H9 (cell line): Measurements from ENCODE around the gene FTH1. TPM values are rescaled to one million over a fixed set of nuclear protein-coding genes. Genes with fewer than 3 reads are reported as not detected.

Source experiments
- DNase-seq: peaks from one replicate; pipeline ENCODE4 v3.0.0-alpha.2; 2017
- H2AFZ ChIP-seq: one replicate; pipeline ENCODE4 v1.6.1; 2013; ENCODE audit warnings: mild to moderate bottlenecking, low read length, control low read depth, moderate library complexity
- H2AK5ac ChIP-seq: 2 replicates; pipeline ENCODE4 v1.6.1; 2013; ENCODE audit warnings: low read length, control low read depth, mixed read lengths; ENCODE audit not compliant: insufficient read length
- H2BK120ac ChIP-seq: one replicate; pipeline ENCODE4 v1.6.1; 2013; ENCODE audit warnings: low read depth, mild to moderate bottlenecking, low read length, control low read depth, inconsistent platforms; ENCODE audit not compliant: poor library complexity, severe bottlenecking
- H2BK12ac ChIP-seq: 2 replicates; pipeline ENCODE4 v1.6.1; 2013; ENCODE audit warnings: low read length, control low read depth, mixed read lengths, low read depth; ENCODE audit not compliant: insufficient read length
- H2BK15ac ChIP-seq: 2 replicates; pipeline ENCODE4 v1.6.1; 2013; ENCODE audit warnings: low read depth, low read length, control low read depth
- H2BK20ac ChIP-seq: one replicate; pipeline ENCODE4 v1.6.1; 2013; ENCODE audit warnings: low read depth, mild to moderate bottlenecking, low read length, control low read depth, inconsistent platforms; ENCODE audit not compliant: poor library complexity, severe bottlenecking
- H2BK5ac ChIP-seq: 2 replicates; pipeline ENCODE4 v1.6.1; 2013; ENCODE audit warnings: low read length, control low read depth, mixed read lengths; ENCODE audit not compliant: insufficient read length
- H3K14ac ChIP-seq: 2 replicates; pipeline ENCODE4 v1.6.1; 2013; ENCODE audit warnings: low read length, control low read depth; ENCODE audit not compliant: insufficient read depth
- H3K18ac ChIP-seq: 2 replicates; pipeline ENCODE4 v1.6.1; 2013; ENCODE audit warnings: low read depth, mild to moderate bottlenecking, mixed read lengths, low read length, control low read depth; ENCODE audit not compliant: insufficient read length
- H3K23ac ChIP-seq: 2 replicates; pipeline ENCODE4 v1.6.1; 2013; ENCODE audit warnings: low read length, control low read depth, mixed read lengths, low read depth; ENCODE audit not compliant: insufficient read length
- H3K23me2 ChIP-seq: 2 replicates; pipeline ENCODE4 v1.6.1; 2013; ENCODE audit warnings: low read depth, mild to moderate bottlenecking, mixed read lengths, low read length, control low read depth; ENCODE audit not compliant: insufficient read length, poor library complexity, severe bottlenecking
- H3K27ac ChIP-seq: 2 replicates; pipeline ENCODE4 v1.5.1; 2013; ENCODE audit warnings: low read length, control low read depth, mixed read lengths, low read depth; ENCODE audit not compliant: insufficient read length
- H3K27me3 ChIP-seq: 2 replicates; pipeline ENCODE4 v1.6.1; 2013; ENCODE audit warnings: low read length, control low read depth, inconsistent platforms; ENCODE audit not compliant: insufficient read depth
- H3K4ac ChIP-seq: 2 replicates; pipeline ENCODE4 v1.6.1; 2013; ENCODE audit warnings: low read depth, mild to moderate bottlenecking, control low read depth, inconsistent platforms, low read length, moderate library complexity
- H3K4me1 ChIP-seq: 2 replicates; pipeline ENCODE4 v1.6.1; 2013; ENCODE audit warnings: low read length, control low read depth, inconsistent platforms; ENCODE audit not compliant: insufficient read depth
- H3K4me2 ChIP-seq: 2 replicates; pipeline ENCODE4 v1.6.1; 2013; ENCODE audit warnings: low read length, control low read depth, mixed read lengths; ENCODE audit not compliant: insufficient read length, insufficient read depth
- H3K56ac ChIP-seq: 2 replicates; pipeline ENCODE4 v1.6.1; 2013; ENCODE audit warnings: low read depth, mild to moderate bottlenecking, mixed read lengths, low read length, control low read depth; ENCODE audit not compliant: insufficient read length
- H3K79me1 ChIP-seq: 2 replicates; pipeline ENCODE4 v1.6.1; 2013; ENCODE audit warnings: low read depth, mild to moderate bottlenecking, moderate library complexity, low read length, control low read depth, inconsistent platforms; ENCODE audit not compliant: insufficient read depth, poor library complexity, severe bottlenecking
- H3K79me2 ChIP-seq: 2 replicates; pipeline ENCODE4 v1.6.1; 2013; ENCODE audit warnings: low read length, control low read depth, inconsistent platforms; ENCODE audit not compliant: insufficient read depth
- H3K9ac ChIP-seq: 2 replicates; pipeline ENCODE4 v1.6.1; 2013; ENCODE audit warnings: low read length, control low read depth, mixed read lengths; ENCODE audit not compliant: insufficient read length; ENCODE audit errors: extremely low read depth
- H3K9me3 ChIP-seq: one replicate; pipeline ENCODE4 v1.6.1; 2013; ENCODE audit warnings: low read depth, low read length, inconsistent platforms; ENCODE audit not compliant: control insufficient read depth
- H3T11ph ChIP-seq: one replicate; pipeline ENCODE4 v1.6.1; 2013; ENCODE audit warnings: mild to moderate bottlenecking, low read length, control low read depth, inconsistent platforms
- H4K20me1 ChIP-seq: one replicate; pipeline ENCODE4 v1.6.1; 2013; ENCODE audit not compliant: control insufficient read depth, insufficient read length, insufficient read depth
- H4K5ac ChIP-seq: 2 replicates; pipeline ENCODE4 v1.6.1; 2013; ENCODE audit warnings: low read depth, mild to moderate bottlenecking, mixed read lengths, low read length, control low read depth; ENCODE audit not compliant: insufficient read length
- H4K8ac ChIP-seq: replicated peaks from 2 replicates; pipeline ENCODE4 v1.6.1; 2013; ENCODE audit warnings: low read length, control low read depth, mixed read lengths, low read depth; ENCODE audit not compliant: insufficient read length
- H4K91ac ChIP-seq: 2 replicates; pipeline ENCODE4 v1.6.1; 2013; ENCODE audit warnings: low read depth, mild to moderate bottlenecking, moderate library complexity, mixed read lengths, low read length, control low read depth; ENCODE audit not compliant: insufficient read length
- H3K27ac Mint-ChIP-seq, 3 experiments: 2 replicates in 2 of 3; 3 replicates in 1 of 3; pipeline ENCODE4 v1.8.0; 2020 to 2021; ENCODE audit warnings: mixed read lengths in 3 of 3, mild to moderate bottlenecking in 1 of 3, moderate library complexity in 1 of 3
- H3K27me3 Mint-ChIP-seq: 2 replicates; pipeline ENCODE4 v1.8.0; 2021; ENCODE audit warnings: low read depth, mild to moderate bottlenecking, moderate library complexity, mixed read lengths
- H3K36me3 Mint-ChIP-seq, 3 experiments: 2 replicates in 2 of 3; 3 replicates in 1 of 3; pipeline ENCODE4 v1.8.0; 2020 to 2021; ENCODE audit warnings: low read depth in 3 of 3, mixed read lengths in 3 of 3; ENCODE audit not compliant: insufficient read depth in 1 of 3
- H3K4me1 Mint-ChIP-seq, 2 experiments: 2 replicates each; pipeline ENCODE4 v1.8.0; 2020; ENCODE audit warnings: mixed read lengths in 2 of 2
- H3K4me3 Mint-ChIP-seq, 2 experiments: 2 replicates in 1 of 2; 3 replicates in 1 of 2; pipeline ENCODE4 v1.8.0; 2020 to 2021; ENCODE audit warnings: mild to moderate bottlenecking in 2 of 2, mixed read lengths in 2 of 2, moderate library complexity in 1 of 2
- H3K9me3 Mint-ChIP-seq, 2 experiments: 2 replicates in 1 of 2; 3 replicates in 1 of 2; pipeline ENCODE4 v1.8.0; 2020; ENCODE audit warnings: mild to moderate bottlenecking in 2 of 2, mixed read lengths in 2 of 2, moderate library complexity in 1 of 2
- CTCF ChIP-seq: fragments of 200-600 bp; sonication (generic); conservative IDR thresholded peaks from 3 replicates; pipeline ENCODE4 v1.8.0; 2021; ENCODE audit warnings: antibody characterized with exemption, mild to moderate bottlenecking
- WGBS: extraction: QIAGEN DNeasy Blood & Tissue Kit; methylation state at CpG from one replicate; pipeline ENCODE4 v1.1.7; 2013; ENCODE audit warnings: missing lambda C conversion rate, low lambda C conversion rate, mixed read lengths; ENCODE audit not compliant: insufficient read length; ENCODE audit errors: extremely low coverage; 5-methylcytosine and 5-hydroxymethylcytosine counted together
- total RNA-seq: library from RNA; stranded (reverse); gene quantifications from 2 replicates; pipeline ENCODE4 v1.2.1, GENCODE V29; 2021

Gene FTH1
- total RNA-seq, 1 experiment from 2014 or later: 1,505 TPM

GRCh38 chr11:61958590-61958989 lies 8.8 kb downstream of the FTH1 start:
- Histone ChIP-seq H2AFZ (no peak overlapping the region), H2BK120ac (no peak overlapping the region), H2BK20ac (no peak overlapping the region), H3K27ac (no peak overlapping the region), H3K23ac (no peak overlapping the region), H2BK5ac (no peak overlapping the region), H4K5ac (no peak overlapping the region), H2AK5ac (no peak overlapping the region), H3K14ac (no peak overlapping the region), H3T11ph (no peak overlapping the region), H3K79me1 (no peaks in the 10 kb centered on the region), H2BK12ac (no peak overlapping the region), H4K91ac (no peak overlapping the region), H3K18ac (no peak overlapping the region), H3K23me2 (peaks cover 8% of the 10 kb centered on the region), H4K20me1 (no peaks in the 10 kb centered on the region), H3K9ac (no peak overlapping the region), H3K27me3 (no peaks in the 10 kb centered on the region), H2BK15ac (no peak overlapping the region), H3K4ac (no peak overlapping the region), H3K9me3 (no peaks in the 10 kb centered on the region), H3K79me2 (no peaks in the 10 kb centered on the region), H3K4me1 (no peaks in the 10 kb centered on the region), H4K8ac (no peak overlapping the region), H3K56ac (no peak overlapping the region), H3K4me2 (no peak overlapping the region)
- Mint-ChIP-seq H3K36me3 (peaks cover 4 to 10% (median 4%) of the 10 kb centered on the region in 3 experiments), H3K4me1 (peaks cover 0 to 10% of the 10 kb centered on the region in 2 experiments; a peak in 1 of 4 replicates), H3K27ac (no peak overlapping the region), H3K4me3 (no peak overlapping the region; a peak in 1 of 5 replicates), H3K9me3 (no peaks in the 10 kb centered on the region; a peak in 1 of 5 replicates), H3K27me3 (peaks cover 30% of the 10 kb centered on the region)
- whole genome bisulfite sequencing: no CpG with 5 or more reads among the region's 3 CpGs
- no peak for TF ChIP-seq CTCF
- DNase-seq: no peak
